Immature natural killer cell (primary cell): ENCODE results near the gene EYS. TPM values are rescaled to one million over a fixed set of nuclear protein-coding genes. Genes with fewer than 3 reads are reported as not detected.

Experiments used
- DNase-seq, 3 donors: peaks; one replicate each; pipeline ENCODE4 v3.0.0; 2022; ENCODE audit warnings: mixed read lengths in 1 of 3
- H3K27ac Mint-ChIP-seq, 6 donors: one replicate each; pipeline ENCODE4 v1.8.0; 2020; ENCODE audit warnings: mixed read lengths in 6 of 6, mild to moderate bottlenecking in 5 of 6, inconsistent platforms in 4 of 6, moderate library complexity in 3 of 6
- H3K27me3 Mint-ChIP-seq, 3 donors: one replicate each; pipeline ENCODE4 v1.8.0; 2020 to 2021; ENCODE audit warnings: low read depth in 3 of 3, mild to moderate bottlenecking in 3 of 3, mixed read lengths in 3 of 3, moderate library complexity in 3 of 3, inconsistent platforms in 1 of 3
- H3K36me3 Mint-ChIP-seq, 3 donors: one replicate each; pipeline ENCODE4 v1.8.0; 2020; ENCODE audit warnings: mixed read lengths in 3 of 3, inconsistent platforms in 2 of 3, mild to moderate bottlenecking in 2 of 3
- H3K4me1 Mint-ChIP-seq, 2 donors: one replicate each; pipeline ENCODE4 v1.8.0; 2020; ENCODE audit warnings: inconsistent platforms in 2 of 2, mild to moderate bottlenecking in 2 of 2, mixed read lengths in 2 of 2, moderate library complexity in 1 of 2
- H3K4me3 Mint-ChIP-seq, 5 donors: one replicate each; pipeline ENCODE4 v1.8.0; 2020; ENCODE audit warnings: mild to moderate bottlenecking in 5 of 5, mixed read lengths in 5 of 5, inconsistent platforms in 3 of 5, moderate library complexity in 3 of 5
- H3K9me3 Mint-ChIP-seq, 6 donors: one replicate each; pipeline ENCODE4 v1.8.0; 2020; ENCODE audit warnings: mild to moderate bottlenecking in 6 of 6, mixed read lengths in 6 of 6, inconsistent platforms in 4 of 6, moderate library complexity in 3 of 6
- polyA plus RNA-seq, 3 donors: library from polyadenylated mRNA; unstranded; fragments of 300-500 nt; fragmentation: Illumina TruSeq; gene quantifications; one replicate each; pipeline ENCODE4 v1.2.3, GENCODE V29; 2021

The EYS gene
- polyA plus RNA-seq, 3 donors from 2014 or later = not detected

DNA sequence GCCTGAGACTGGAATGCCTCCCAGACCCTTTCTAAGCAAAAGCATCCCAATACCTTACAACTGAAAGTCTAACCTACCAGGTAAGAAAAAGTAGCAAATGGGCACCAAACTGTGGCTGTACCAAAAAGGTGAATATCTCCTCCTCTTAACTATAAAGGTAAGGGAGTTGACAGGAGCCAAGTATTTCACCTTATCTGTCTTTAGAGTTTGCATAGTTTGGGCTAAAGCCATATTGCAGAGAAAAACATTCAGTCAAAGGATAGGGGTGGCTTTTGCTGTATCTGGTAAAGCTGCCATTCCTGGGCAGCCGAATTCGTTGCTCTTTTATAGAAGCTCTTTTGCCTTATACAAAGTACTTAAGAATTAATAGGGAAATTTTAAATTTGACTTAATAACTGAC is 2033.3 kb downstream of the EYS start:
- no peaks in the 10 kb centered on the region for H3K36me3 Mint-ChIP-seq
- no peaks in the 10 kb centered on the region for H3K9me3 Mint-ChIP-seq
- no peak for DNase-seq
- no peak overlapping the region for H3K27ac Mint-ChIP-seq
- H3K27me3 Mint-ChIP-seq = no peaks in the 10 kb centered on the region
- H3K4me3 Mint-ChIP-seq = no peak overlapping the region
- H3K4me1 Mint-ChIP-seq = peaks cover 27 to 51% of the 10 kb centered on the region in 2 donors

DNA sequence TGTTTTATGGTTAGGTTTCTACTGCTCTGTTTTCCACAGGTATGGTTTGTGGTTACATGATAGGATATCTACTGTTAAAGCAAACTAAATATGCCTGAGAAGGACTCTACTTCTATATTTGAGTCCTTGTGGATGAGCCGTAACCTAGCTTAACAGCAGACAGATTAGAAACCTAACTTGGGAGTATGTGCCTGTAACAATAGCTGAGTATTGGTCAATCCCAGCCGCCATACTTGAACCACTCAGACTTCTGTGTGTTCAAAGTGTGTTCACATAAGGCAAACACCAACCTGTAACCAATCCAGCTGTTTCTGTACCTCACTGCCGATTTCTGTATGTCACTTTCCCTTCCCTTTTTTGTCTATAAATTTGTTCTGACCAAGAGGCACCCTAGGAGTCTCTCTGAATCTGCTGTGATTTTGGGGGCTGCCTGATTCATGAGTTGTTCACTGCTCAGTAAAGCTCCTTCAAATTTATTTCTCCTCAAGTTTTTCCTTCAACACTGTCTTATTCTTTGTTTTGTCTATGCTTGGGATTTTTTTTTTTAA is 2034.4 kb downstream of the EYS start:
- no peaks in the 10 kb centered on the region for H3K36me3 Mint-ChIP-seq
- H3K4me3 Mint-ChIP-seq = no peak overlapping the region
- H3K27me3 Mint-ChIP-seq = no peaks in the 10 kb centered on the region
- H3K4me1 Mint-ChIP-seq = peaks cover 27 to 57% of the 10 kb centered on the region in 2 donors
- no peak for DNase-seq
- no peaks in the 10 kb centered on the region for H3K9me3 Mint-ChIP-seq
- H3K27ac Mint-ChIP-seq = no peak overlapping the region

DNA sequence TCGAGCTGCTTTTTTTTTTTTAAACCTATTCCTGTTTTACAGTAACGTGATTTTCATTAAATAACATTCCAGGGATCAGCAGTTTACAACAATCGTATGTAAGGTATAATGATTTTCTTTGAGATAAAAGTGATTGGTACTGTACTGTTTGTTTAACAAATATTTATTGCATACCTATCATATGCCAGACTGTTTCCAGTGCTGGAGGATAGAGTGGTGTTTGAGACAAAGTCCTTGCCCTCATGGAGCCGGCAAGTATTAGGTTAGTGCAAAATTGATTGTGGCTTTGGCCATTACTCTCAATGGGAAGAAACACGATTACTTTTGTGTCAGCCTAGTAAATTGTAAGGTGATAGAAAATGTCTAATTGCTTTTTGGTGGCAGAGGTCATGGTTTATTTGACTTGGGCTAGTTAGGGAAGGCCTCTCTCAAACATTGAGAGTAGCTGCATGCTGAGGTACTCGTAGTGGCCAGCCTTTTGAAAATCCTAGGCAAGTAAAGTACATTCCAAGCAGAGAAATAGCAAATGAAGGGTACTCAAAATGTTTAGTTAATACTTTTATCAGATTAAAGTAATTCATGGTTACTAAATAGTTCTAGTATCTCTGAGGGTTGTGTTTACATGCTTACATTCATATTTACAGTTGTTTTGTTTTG is 2035.8 kb downstream of the EYS start:
- H3K27ac Mint-ChIP-seq = peak overlapping the region in 2 of 6 donors; percentile 15 to 16
- no peak for DNase-seq
- no peaks in the 10 kb centered on the region for H3K36me3 Mint-ChIP-seq
- H3K4me3 Mint-ChIP-seq = no peak overlapping the region
- peaks cover 30 to 71% of the 10 kb centered on the region in 2 donors for H3K4me1 Mint-ChIP-seq
- H3K9me3 Mint-ChIP-seq = no peaks in the 10 kb centered on the region
- H3K27me3 Mint-ChIP-seq = no peaks in the 10 kb centered on the region
